ENCODE measurements around the gene NACC1.

The NACC1 gene

DNA sequence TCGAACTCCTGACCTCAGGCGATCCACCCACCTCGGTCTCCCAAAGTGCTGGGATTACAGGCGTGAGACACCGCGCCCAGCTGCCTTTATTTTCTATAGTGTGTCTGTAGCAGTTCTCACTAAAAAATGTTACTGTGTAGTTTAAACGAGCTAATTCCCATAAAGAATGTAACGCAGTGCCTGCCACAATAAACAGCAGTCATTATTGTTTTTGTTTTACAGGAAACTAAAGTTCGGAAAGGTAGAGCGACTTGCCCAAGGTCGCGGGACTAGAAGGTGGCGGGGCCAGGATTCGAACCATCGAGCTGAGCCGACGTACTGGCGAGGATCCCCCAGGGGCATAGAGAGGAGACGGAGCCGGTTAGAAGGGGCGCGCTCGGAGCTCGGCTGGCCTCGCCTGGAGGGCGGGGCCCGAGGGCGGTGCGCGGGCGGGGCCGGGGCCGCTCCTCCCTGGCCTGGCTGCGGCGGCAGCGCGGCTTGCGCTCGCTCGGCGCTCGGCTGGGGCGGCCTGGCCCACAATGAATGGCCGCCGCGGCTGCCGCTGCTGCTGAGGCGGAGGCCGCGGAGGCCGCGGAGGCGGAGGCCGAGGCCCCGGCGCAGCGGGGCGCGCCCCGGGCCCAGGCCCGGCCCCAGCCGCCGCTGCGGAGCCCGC is at the start of gene NACC1:
Gene NACC1, plus strand, starts transcription at position 493 of the 652 bp plus-strand sequence. CDS start 16,944 bp downstream, outside the sequence.
- DNase-seq (ENCODE audit: low spot score) = peak; percentile 100

DNA sequence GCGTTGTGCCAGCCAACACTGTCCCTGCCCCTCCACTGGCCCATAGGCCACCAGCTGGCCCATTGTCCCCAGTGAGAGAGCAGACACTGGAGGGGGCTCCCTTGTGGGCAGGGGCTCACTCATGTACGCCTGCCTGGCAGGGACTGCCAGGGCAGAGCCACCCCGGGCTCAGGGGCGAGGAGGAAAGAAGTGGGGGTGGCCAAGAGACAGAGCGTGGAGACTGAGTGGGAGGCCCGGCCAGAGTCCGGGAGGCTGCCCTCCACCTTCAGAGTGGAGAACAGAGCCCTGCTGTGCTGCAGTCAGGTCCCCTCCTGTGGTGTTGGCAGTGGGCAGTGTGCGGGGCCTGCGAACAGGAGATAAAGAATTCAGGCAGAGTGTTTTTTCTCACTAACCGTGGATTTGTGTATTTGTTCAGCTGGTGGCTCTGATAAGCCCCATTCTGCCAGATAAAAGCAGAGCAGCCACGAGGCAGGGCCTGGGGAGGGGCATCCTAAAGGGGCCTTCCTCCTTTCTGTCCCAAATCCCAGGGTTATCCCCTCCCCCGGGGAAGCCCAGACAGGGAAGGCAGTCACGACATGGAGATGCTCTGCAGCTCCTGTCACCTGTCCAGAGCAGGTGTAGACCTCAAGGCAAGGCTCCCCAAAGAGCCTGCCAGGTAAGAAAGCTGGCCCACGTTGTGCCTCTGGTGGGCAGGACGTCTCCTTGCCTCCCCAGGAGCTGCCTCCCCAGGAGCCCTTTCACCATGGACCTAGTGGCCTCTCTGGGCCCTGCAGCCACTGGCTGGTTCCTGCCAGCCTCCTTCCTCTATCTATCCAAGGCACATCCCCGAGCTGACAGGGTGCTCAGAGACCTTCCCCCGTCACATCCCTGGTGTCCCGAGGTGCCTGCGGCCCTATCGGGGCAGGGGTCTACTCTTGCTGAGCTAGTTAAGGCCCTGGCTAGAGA is 48.4 kb upstream of the NACC1 start:
- no peak for DNase-seq (ENCODE audit: low spot score)

DNA sequence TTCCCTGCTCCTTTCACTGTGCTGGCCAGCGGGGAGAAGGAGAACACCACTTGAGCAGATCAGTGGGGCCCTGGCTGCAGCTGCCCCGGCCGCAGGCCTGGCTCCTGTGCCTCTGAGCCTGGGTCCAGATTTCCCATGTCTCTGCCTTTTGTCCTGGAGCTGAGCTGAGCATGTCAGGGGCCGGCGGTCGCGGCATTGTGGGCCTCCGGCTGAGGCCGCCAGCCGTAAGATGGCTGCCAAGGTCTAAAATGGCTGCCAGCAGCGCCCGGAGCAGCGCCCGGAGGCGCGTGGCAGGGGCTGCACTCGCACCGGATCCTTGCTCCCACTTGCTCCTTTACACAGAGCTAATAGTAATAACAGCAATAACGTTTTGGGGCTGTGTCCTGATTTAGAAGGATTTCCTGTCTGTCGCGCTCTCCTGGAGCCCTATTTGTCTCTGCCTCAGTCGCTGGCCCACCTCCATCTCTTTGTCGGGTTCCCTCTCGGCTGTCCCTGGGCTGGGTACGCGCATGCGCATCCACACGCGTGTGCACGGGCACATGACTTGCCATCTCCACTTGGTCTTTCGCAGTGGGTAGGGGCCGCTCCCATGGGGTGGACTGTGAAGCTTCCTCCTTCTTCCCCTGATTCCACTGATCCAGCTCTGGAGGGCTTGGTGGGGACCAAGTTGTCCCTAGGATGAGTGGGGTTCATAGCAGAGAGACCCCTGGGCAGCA is 47.5 kb upstream of the NACC1 start:
- no peak for DNase-seq (ENCODE audit: low spot score)

DNA sequence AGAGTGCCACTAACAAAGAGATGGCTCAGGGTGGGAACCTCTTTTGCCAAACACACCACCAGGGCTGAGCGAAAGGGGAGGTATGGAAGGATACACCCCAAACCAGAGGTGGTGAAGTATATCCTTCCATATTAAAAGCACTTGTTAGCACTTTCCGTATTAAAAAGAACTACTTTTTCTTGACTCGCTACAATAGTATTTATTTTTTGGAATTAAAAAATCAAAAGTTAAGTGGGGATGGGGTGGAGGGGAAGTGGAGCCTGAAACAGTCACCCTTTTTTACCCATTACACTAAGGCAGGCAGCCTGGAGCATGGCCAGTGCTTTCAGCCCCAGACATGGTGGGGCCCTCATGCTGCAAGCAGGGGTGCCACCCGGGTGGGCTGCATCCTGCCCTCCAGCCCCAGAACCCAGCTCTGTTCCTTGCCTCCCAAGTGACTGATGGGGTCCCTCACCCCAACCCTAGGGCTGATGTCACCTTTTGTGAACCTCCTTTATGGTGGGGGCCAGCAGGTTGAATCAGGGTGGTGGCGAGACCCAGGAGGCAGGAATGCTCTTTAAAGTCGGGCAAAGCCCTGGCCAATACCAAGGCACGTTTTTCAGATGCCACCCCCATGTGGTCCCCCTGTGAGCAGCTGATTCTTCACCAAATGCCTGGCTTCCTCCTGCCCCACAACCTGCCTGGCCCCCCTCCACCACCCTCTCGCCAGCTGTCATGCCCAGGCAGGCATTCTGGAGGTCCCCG is 46.4 kb upstream of the NACC1 start:
- DNase-seq (ENCODE audit: low spot score) = no peak

DNA sequence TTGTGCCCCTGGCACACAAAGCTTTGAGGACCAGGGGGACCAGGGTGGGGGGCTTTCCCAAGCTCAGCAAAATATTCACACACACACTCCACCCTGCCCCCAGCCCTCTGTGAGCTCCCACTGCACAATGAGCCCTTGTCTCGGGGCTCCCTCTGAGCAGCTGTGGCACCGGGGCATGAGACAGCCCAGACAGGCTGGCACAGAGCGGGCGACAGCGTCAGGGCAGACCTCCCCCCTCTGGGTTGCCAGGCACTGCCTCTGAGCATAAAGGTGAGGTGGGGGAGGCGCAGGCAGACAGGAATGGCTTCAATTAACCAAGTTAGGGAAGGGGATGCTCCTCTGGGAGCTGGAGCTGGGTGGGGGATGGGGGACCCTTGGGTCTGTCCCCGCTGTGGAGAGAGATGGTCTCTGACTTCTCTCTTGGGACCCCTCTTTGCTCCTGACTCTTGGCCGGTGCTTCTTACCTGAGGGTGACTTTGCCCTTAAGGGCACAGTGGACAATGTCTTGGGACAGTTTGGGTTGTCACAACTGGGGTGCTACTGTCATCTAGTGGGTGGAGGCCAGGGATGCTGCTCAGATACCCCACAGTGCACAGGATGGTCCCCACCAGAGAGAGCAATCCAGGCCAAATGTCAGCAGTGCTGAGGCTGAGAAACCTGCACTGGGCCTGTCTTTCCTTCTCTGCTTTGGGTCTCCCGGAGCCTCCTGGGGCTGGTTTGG is 45.7 kb upstream of the NACC1 start:
- DNase-seq (ENCODE audit: low spot score) = no peak

DNA sequence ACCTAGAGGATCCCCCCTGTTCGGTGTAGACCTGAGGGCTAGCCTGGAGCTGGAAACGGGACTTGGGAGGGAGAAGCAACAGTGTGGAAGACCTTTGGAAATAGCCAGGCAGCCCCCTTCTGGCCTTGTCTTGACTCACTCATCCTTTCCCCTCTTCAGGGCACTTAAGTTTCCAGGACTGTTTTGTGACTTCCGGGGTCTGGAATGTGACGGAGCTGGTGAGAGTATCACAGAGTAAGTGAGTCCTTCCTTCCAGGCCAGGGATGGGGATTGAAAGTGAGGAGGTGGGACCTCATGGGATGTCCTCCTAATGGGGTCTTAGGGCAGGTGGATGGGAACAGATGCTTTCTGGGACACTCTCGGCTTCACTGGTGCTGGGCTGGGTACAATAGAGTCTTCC is 44.8 kb upstream of the NACC1 start:
- DNase-seq (ENCODE audit: low spot score) = no peak

DNA sequence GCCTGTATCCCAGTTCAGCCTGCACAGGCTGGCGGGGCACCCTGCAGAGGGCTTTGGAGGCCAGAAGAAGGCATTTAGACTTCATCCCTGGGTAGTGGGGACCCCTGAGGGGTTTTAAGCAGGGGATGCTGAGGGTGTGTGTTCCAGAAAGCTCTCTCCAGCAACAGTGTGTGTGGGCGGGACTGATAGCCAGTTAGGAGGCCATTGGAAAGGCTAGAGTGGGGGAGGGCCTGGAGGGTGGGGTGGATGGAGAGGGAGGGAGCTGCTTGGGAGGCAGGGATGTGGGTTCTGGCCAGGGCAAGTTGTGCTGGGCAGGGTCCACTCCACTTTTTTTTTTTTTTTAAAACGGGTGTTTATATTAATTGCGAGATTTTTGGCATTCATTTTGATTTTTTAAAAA is 43.7 kb upstream of the NACC1 start:
- no peak for DNase-seq (ENCODE audit: low spot score)

DNA sequence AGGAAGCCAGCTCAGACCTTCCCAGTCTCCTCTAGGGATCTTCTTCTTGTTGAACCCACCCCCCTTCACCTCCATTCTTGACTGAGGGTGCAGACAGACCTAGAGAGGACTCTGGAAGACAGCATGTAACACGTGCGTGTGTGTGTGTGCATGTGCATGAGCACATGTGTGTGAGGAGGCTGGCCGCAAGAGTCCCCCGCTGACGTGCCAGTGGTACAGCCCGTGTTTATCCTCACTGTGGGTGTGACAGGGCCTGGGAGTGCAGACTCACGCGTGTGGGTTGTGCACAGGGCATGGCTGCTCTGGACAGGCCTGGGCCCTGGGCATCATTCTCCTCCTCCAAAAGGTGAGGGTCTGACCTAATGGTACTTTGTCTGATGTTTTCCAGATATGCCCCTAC is 41.7 kb upstream of the NACC1 start:
- DNase-seq (ENCODE audit: low spot score) = no peak

DNA sequence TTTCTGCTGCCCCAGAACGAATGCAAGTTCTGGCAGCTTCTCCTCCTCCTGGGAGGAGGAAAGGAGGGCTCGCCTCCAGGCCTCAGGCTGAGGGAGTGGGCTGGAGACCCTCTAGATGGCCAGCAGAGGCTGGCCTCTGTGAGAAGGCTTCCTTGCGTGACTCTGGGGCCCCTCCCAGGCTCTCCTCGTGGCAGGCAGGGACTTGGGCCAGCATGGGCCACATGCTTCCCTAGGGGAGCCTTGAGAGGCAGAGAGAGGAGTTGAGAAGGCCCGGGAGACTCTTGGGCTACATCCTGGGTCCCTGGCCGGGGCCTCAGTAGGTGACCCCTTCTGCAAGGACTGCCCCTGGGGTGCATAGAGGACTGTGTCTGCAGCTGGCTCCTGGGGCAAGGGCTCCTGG is 41.3 kb upstream of the NACC1 start:
- DNase-seq (ENCODE audit: low spot score) = no peak

DNA sequence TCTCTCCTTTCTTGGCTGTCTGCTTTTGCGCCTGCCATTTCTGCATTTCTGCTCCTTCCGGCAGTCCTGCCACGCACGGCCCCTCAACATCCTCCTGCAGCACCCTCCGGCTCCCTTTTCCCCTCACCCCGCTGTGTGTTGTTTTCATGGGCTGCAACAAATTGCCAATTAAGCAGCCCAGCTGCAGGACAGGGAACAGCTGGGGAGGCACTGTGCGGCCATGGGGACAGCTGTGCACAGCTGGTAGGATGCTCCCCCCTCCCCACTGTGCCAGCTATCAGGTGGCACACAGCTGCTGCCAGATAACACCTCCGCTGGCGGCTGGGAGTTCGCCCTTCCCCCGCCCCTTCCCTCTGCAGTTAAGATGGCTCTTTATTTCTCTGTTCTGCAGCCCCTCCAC is 40.8 kb upstream of the NACC1 start:
- DNase-seq (ENCODE audit: low spot score) = no peak

DNA sequence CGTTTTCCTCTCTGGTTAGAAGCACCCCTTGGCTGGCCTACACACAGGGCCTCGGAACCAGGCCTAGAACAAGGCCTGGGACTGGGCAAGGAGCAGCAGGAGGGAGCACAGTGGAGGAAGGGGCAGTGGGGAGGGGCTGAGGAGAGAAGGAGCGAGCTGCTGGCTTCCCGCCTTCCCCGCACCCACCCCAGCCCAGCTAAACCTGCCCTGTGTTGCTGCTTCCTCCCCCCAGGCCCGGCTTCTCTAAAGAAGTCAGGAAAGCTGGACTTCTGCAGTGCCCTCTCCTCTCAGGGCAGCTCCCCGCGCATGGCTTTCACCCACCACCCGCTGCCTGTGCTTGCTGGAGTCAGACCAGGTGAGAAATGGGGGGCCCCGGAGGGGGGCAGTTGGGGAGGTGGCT is 39.7 kb upstream of the NACC1 start:
- no peak for DNase-seq (ENCODE audit: low spot score)

DNA sequence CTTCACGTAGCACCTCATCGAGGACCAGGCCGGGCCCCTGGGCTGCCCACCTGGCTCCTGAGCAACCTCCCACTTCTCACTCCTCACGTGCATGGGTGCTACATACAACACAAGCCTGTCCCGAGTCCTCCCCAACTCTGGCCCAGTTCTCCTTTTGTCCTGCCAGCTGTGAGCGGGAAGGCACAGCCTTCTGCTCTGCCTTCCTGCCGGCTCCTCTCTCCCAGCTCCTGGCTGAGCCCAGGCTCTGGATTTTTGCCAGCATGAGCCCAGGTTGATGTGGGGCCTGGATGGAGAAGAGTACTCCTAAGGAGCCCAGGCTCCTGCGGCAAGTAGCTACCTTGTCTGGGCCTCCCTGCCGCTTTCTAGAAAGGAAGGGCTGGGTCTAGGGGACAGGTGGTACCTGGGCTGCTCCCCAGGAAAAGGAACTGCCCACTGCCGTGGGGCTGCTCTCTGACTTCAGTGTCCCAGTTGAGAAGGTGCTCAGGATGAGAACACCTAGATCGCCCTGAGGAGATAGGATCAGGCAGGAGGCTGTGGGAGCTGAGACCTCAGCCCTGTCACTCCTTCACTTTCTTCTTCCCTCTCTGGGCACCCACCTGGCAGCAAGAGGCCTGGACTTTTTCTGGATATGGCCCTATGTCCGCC is 39.0 kb upstream of the NACC1 start:
- DNase-seq (ENCODE audit: low spot score) = no peak

DNA sequence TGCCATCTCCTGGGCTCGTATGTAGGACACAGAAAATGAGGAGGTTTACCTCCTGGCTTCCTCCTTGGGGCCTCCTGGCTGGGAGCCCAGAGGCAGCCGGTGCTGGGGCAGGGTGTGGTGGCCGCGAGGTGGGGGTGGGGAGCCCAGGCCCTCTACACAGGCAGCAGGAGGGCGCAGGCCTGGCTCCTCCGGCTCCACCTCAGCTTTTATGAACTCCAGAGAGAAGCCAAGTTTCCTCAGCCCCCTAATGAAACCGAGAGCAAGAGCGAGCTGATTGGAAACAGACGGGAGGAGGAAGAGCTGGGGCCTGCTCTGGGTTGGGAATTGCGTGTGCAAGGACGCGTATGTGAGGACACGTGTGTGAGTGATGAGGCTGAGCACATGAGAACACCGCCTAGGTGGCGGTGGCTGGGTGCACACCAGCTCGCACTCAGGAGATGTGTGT is 38.5 kb upstream of the NACC1 start:
- DNase-seq (ENCODE audit: low spot score) = no peak

DNA sequence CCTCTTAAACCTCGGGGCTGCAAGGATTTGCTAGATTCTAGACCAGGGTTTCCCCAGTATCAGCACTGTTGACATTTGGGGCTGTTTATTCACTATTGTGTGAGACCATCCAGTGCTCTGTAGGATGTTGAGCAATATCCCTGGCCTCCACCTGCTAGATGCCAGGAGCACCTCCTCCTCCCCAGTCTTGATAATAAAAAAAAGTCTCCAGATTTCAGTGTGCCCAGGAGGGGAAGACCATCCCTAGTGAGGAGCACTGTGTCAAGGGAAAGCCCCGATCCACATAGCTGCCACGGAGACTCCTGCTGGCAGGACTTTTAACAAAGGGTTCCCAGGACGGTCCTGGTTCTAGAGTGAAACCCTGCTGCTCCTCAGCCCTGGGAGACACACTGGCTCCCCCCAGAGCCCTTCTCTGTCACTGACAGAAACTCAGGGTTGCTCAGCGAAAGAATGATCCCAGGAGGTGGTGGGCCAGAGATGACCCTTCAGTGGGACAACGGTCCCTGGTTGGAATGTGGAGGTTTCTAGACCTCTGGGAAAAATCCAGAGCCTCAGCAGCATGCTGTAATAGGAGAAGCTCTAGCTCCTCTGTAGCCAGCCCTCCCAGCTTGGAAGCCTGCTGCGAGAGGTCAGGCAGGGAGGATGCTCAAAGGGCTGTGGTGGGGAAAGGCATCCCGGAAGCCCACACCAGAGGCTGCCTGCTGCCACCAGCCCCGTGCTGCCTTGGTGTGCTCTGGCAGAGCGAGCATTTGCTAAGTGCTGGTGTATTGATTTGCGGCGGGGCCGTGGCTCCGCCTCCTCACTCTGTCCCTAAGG is 35.7 kb upstream of the NACC1 start:
- DNase-seq (ENCODE audit: low spot score) = peak; percentile 58

DNA sequence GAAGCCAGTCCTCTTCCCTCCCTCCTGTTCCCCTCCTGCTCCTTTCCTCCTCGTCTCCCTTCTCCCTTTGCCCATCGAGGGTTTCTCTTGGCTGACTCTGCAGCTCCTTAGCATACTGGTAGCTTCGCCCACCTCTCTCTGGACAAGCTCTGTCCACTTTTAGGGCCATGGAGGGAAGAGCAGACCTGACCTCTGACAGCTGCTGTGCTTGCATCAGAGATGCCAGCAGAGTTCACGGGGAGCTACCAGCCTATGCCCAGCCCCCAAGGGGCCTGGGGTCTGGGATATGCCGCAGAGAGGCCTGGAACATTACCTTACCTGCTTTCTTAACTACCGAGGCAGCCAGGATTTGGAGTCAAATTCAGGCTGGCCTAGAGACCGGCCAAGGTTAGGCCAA is 35.1 kb upstream of the NACC1 start:
- no peak for DNase-seq (ENCODE audit: low spot score)

DNA sequence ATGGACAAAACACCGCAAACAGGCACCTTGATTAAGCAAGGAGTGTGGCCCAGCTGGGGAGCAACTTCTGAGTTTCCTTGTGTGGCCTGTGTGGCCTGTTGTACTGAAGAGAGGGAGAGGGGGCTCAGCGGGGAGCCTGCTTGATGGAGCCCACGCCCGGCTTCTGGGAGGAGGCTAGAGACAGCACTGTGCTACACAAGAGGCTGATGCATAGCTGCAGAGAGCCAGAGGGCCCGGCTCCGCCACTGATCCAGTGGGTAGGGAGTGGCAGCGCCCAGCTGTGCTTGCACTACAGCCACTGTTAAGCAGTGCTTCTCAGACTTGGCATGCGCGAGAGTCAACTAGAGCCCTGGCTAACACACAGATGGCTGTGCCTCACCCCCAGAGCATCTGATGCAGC is 34.4 kb upstream of the NACC1 start:
- DNase-seq (ENCODE audit: low spot score) = no peak

DNA sequence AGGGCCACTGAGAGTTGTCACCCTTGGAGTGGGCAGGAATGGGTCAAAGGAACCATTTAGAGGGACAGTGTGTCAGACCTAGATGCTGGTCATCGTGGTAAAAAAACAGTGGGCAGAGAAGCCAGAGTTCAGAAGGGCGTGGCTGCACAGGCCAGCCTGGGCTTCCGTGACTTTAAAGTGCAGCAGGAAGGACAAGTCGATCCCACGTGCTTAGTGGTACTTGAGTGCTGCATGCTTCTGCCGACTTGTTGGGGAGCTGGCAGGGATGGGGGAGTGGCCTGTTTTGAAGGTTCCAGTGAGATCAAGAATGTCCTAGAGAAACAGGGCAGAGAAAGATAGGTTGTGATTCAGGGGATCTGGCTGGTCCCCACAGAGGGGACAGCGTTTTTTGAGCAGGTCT is 32.4 kb upstream of the NACC1 start:
- no peak for DNase-seq (ENCODE audit: low spot score)

DNA sequence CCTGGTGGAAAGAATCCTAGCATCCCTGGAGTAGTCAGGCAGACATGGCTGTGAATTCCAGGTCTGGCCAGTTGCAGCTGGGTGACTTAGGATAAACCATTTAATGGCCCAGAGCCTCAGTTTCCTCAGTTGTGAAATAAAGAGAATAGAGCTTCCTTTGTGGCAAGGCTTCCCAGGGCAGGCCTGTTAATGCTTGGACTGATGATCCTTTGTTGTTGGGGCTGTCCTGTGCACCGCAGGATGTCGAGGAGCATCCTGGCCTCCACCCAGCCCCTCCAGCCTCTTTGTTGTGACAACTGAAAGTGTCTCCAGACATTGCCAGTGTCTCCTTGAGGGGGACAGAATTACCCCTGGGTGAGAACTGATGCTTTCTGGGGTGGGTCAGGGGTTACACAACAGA is 31.7 kb upstream of the NACC1 start:
- no peak for DNase-seq (ENCODE audit: low spot score)

DNA sequence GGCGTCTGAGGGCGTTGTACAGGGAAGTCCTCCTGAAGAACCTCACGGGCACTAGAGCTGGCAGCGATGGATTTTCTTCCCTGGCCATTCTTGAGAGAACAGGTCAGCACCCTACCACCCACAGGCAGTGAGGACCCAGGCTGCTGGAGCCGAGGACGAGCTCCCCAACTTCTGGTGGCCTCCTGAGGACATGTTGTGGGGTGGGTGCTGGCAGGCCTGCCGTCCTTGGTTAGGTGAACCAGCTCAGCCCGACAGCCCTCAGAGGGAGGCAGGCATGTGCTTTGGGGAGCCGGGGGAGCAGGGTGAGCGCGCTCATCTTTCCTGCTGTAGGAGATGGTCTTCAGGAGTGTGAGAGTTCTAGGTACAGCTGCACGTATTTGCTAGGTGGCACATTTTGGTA is 30.8 kb upstream of the NACC1 start:
- DNase-seq (ENCODE audit: low spot score) = no peak
